Iris pigment epithelial cell (primary cell): ENCODE results near the gene VWCE.
A peak's percentile ranks its signal among the peaks of the same experiment; 100 is the strongest.

ENCODE experiments used
- DNase-seq: peaks from one replicate; pipeline ENCODE4 v3.0.0-alpha.2; 2011; ENCODE audit warnings: low read depth

Gene VWCE

GRCh38 chr11:61294717-61295595 is at the start of gene VWCE:
TSS of gene VWCE (minus strand) at chr11:61295316. CDS start at chr11:61295037, 279 bp downstream.
- peak; percentile 63 for DNase-seq

GRCh38 chr11:61343792-61344745 is 49.0 kb upstream of the VWCE start:
- DNase-seq, result no peak

- no peak for DNase-seq
Observed at GRCh38 chr11:61342207-61342803, 47.2 kb upstream of the VWCE start.

- no peak for DNase-seq
Observed at GRCh38 chr11:61341706-61342105, 46.6 kb upstream of the VWCE start.

- DNase-seq, result no peak
Observed at GRCh38 chr11:61340979-61341378, 45.9 kb upstream of the VWCE start.

- DNase-seq, result no peak
Observed at GRCh38 chr11:61339490-61339878, 44.4 kb upstream of the VWCE start.

- no peak for DNase-seq
Observed at GRCh38 chr11:61338783-61339489, 43.8 kb upstream of the VWCE start.

- no peak for DNase-seq
Observed at GRCh38 chr11:61337706-61338470, 42.8 kb upstream of the VWCE start.

- DNase-seq, result peak; percentile 65
Observed at GRCh38 chr11:61336171-61336935, 41.2 kb upstream of the VWCE start.

- no peak for DNase-seq
Observed at GRCh38 chr11:61335355-61335710, 40.2 kb upstream of the VWCE start.

- DNase-seq, result peak; percentile 81
Observed at GRCh38 chr11:61334434-61335354, 39.6 kb upstream of the VWCE start.

- DNase-seq, result no peak
Observed at GRCh38 chr11:61333550-61334433, 38.7 kb upstream of the VWCE start.

- peak; percentile 92 for DNase-seq
Observed at GRCh38 chr11:61332797-61333549, 37.9 kb upstream of the VWCE start, which contains the start of the genes DDB1 and TKFC. TSS of gene DDB1 (minus strand) at chr11:61333105. CDS start at chr11:61332968, 137 bp downstream. TSS of gene TKFC (plus strand) at chr11:61333228. CDS start at chr11:61334729, 1,501 bp downstream.

GRCh38 chr11:61332281-61332796 is 37.2 kb upstream of the VWCE start:
- DNase-seq, result peak; percentile 43

- DNase-seq, result no peak
Observed at GRCh38 chr11:61331651-61332050, 36.5 kb upstream of the VWCE start.

GRCh38 chr11:61329871-61330270 is 34.8 kb upstream of the VWCE start:
- DNase-seq, result no peak

- DNase-seq, result no peak
Observed at GRCh38 chr11:61328351-61328750, 33.2 kb upstream of the VWCE start.
